Pancreas (tissue), 10 donors: Measurements from ENCODE around the gene TNS3. TPM values are rescaled to one million over a fixed set of nuclear protein-coding genes. Genes with fewer than 3 reads are reported as not detected.

Source experiments
- ATAC-seq, 4 donors: fragments of 200-7000 bp; cut with Tn5 transposase; one replicate each; pipeline versions ENCODE4 v1.8.0 to v1.9.1; 2020; ENCODE audit warnings: mild to moderate bottlenecking in 4 of 4, moderate library complexity in 4 of 4
- DNase-seq, 6 donors: peaks; one replicate each; pipeline ENCODE4 v3.0.0-alpha.2; 2020
- FAIRE-seq: peaks from 2 replicates; lab custom pipeline; 2012; peaks lifted over from hg19 to GRCh38; lab: Jason Lieb, UNC
- H3K27ac ChIP-seq, 4 donors: fragments of 200-600 bp; sonication (generic); 1 replicate in 3 of 4; 2 replicates in 1 of 4; pipeline versions ENCODE4 v1.5.0 to v1.8.0; 2020
- H3K27me3 ChIP-seq, 4 donors: fragments of 200-600 bp; one replicate each; pipeline ENCODE4 v1.8.0; 2021
- H3K36me3 ChIP-seq, 3 donors: fragments of 200-600 bp; sonication (generic) in 1 of 3; one replicate each; pipeline versions ENCODE4 v1.5.0 to v1.8.0; 2020 to 2021
- H3K4me1 ChIP-seq, 3 donors: fragments of 200-600 bp; one replicate each; pipeline ENCODE4 v1.8.0; 2021
- H3K4me3 ChIP-seq, 4 donors: fragments of 200-600 bp; sonication (generic) in 2 of 4; one replicate each; pipeline versions ENCODE4 v1.5.0 to v1.8.0; 2020 to 2021
- H3K9me3 ChIP-seq, 4 donors: fragments of 200-600 bp; one replicate each; pipeline ENCODE4 v1.8.0; 2021
- WGBS, 2 donors: extraction: QIAGEN DNeasy Blood & Tissue Kit; methylation state at CpG; one replicate each; pipeline ENCODE4 v1.1.7; 2013; 5-methylcytosine and 5-hydroxymethylcytosine counted together
- intact Hi-C, 3 donors: fragments of 100-400 bp; cut with DNase I; formaldehyde crosslinking; loops; one replicate each; pipeline versions ENCODE4 v1.11.1 to v1.14.2; 2022
- polyA plus RNA-seq, 2 donors: library from polyadenylated mRNA; stranded (reverse); fragments of 200-250 nt; gene quantifications; one replicate each; pipeline ENCODE4 v1.2.3, GENCODE V29; 2013
- total RNA-seq, 6 donors: library from RNA; stranded (reverse); fragmentation: NEBNext Ultra II Directional in 4 of 6; extraction: Animal tissue kit (Norgen Biotek cat#: 25700) in 4 of 6; gene quantifications; one replicate each; pipeline versions ENCODE4 v1.2.1 to v1.2.4, GENCODE V29; 2021 to 2023
- TF ChIP-seq, protein P1 (sequence below), 4 donors: fragments of 200-600 bp; sonication (generic) in 3 of 4; IDR thresholded peaks; one replicate each; pipeline versions ENCODE4 v1.5.0 to v1.8.0; 2021; ENCODE audit warnings: antibody characterized with exemption in 4 of 4
- donor health status: healthy with polysubstance abuse.
- donor health status: DM: no; HTN: no; CAD: no; lungs with moderate emphysema.
- donor health status: DM: no; HTN: no; CAD: no.
- donor health status: control.
- donor health status: control.
- donor health status: Bipolar disorder and iron deficiency.
- donor health status: DM: yes; HTN: yes; CAD: no.
- donor health status: DM: no; HTN: no; CAD: no.
- donor health status: DM: no; HTN: no; CAD: no.
- donor health status: DM: yes; HTN: yes; CAD: no.

Gene TNS3
- total and polyA plus RNA-seq, 8 donors = 28.0 to 125 (median 91.2) TPM

DNA sequence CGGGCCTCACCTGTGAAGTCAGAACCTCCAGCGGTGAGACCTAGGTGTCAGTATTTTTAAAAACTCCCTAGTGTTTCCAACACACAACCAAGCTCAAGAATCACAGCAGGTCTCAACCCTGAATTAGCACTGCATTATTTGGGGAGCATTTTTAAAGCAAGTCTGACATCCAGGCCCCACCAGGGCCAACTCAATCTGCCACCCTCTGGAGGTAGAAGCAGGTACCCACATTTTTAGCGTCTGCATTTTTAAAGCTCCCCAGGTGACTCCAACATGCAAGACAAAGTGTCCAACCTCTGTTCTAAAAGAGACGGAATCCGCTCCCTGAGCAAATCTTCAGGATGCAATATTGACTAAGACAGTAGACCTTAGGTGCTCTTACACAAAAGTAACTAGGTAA is 225.7 kb downstream of the TNS3 start:
- no peak for DNase-seq
- Histone ChIP-seq H3K27ac (no peak overlapping the region), H3K4me1 (peaks cover 19 to 28% (median 22%) of the 10 kb centered on the region in 3 donors), H3K4me3 (no peak overlapping the region), H3K9me3 (no peaks in the 10 kb centered on the region), H3K36me3 (peaks cover 0 to 12% (median 0%) of the 10 kb centered on the region in 3 donors), H3K27me3 (no peaks in the 10 kb centered on the region)
- TF ChIP-seq, protein P1, sequence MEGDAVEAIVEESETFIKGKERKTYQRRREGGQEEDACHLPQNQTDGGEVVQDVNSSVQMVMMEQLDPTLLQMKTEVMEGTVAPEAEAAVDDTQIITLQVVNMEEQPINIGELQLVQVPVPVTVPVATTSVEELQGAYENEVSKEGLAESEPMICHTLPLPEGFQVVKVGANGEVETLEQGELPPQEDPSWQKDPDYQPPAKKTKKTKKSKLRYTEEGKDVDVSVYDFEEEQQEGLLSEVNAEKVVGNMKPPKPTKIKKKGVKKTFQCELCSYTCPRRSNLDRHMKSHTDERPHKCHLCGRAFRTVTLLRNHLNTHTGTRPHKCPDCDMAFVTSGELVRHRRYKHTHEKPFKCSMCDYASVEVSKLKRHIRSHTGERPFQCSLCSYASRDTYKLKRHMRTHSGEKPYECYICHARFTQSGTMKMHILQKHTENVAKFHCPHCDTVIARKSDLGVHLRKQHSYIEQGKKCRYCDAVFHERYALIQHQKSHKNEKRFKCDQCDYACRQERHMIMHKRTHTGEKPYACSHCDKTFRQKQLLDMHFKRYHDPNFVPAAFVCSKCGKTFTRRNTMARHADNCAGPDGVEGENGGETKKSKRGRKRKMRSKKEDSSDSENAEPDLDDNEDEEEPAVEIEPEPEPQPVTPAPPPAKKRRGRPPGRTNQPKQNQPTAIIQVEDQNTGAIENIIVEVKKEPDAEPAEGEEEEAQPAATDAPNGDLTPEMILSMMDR (IDR thresholded peaks at IDR 0.05) = no peak
- intact Hi-C loops = no loop called here
- no peak for FAIRE-seq
- 81 to 83% methylated on average over 5 of the region's 5 CpGs for WGBS, 2 donors
- ATAC-seq = no peak

DNA sequence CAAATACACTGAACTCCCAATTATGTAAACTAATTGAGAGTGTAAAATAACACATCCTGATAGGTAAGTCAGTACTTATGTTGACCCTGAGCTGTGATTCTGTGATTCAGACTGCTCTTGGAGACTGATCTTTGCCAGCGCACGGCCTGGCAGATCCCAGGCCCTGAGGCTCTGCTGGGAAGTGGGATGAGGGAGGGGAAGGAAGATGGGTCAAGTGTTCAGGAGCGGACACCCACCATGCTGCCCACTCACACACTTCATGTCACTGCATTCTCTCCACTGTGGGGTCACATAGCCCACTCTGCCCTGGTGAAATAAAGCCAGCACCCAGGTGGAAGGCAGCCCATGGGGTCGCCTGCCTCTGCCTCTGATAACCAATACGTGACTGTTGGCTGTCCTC is 226.2 kb downstream of the TNS3 start:
- DNase-seq = no peak
- FAIRE-seq = no peak
- Histone ChIP-seq H3K9me3 (no peaks in the 10 kb centered on the region), H3K4me3 (no peak overlapping the region), H3K27ac (no peak overlapping the region), H3K27me3 (no peaks in the 10 kb centered on the region), H3K4me1 (peaks cover 19 to 28% (median 22%) of the 10 kb centered on the region in 3 donors), H3K36me3 (peaks cover 0 to 12% (median 0%) of the 10 kb centered on the region in 3 donors)
- intact Hi-C loops = no loop called here
- peak; percentile 30 to 43 (median 38) for ATAC-seq
- TF ChIP-seq, protein P1 (IDR thresholded peaks at IDR 0.05) = no peak
- WGBS, 2 donors = 62 to 63% methylated on average over 5 of the region's 5 CpGs

- ATAC-seq (peak; percentile 49 to 78 (median 64)), DNase-seq (peak in 3 of 6 donors; percentile 55 to 69 (median 62)), FAIRE-seq (no peak)
- WGBS, 2 donors = 52 to 54% methylated on average over 22 of the region's 22 CpGs
- TF ChIP-seq, protein P1 (IDR thresholded peaks at IDR 0.05) = no peak
- intact Hi-C loops = no loop called here
- Histone ChIP-seq H3K27me3 (no peaks in the 10 kb centered on the region), H3K4me1 (peaks cover 19 to 28% (median 22%) of the 10 kb centered on the region in 3 donors), H3K4me3 (no peak overlapping the region), H3K36me3 (peaks cover 0 to 12% (median 0%) of the 10 kb centered on the region in 3 donors), H3K27ac (no peak overlapping the region), H3K9me3 (no peaks in the 10 kb centered on the region)
These were observed 226.9 kb downstream of the TNS3 start for GRCh38 chr7:47354831-47355541.

GRCh38 chr7:47354071-47354470 is 227.8 kb downstream of the TNS3 start:
- FAIRE-seq = no peak

More at GRCh38 chr7:47354071-47354470, 227.8 kb downstream of the TNS3 start:
- Histone ChIP-seq H3K4me3 (no peak overlapping the region), H3K27me3 (no peaks in the 10 kb centered on the region), H3K9me3 (no peaks in the 10 kb centered on the region), H3K4me1 (peaks cover 19 to 28% (median 22%) of the 10 kb centered on the region in 3 donors), H3K27ac (no peak overlapping the region), H3K36me3 (peaks cover 0 to 12% (median 0%) of the 10 kb centered on the region in 3 donors)
- intact Hi-C loops = no loop called here
- WGBS, 2 donors = 48 to 56% methylated on average over 4 of the region's 4 CpGs
- DNase-seq (no peak), ATAC-seq (no peak)
- TF ChIP-seq, protein P1 (IDR thresholded peaks at IDR 0.05) = no peak
